ENCODE data around the gene CAAP1. TPM values are rescaled to one million over a fixed set of nuclear protein-coding genes. Genes with fewer than 3 reads are reported as not detected.

Gene CAAP1
- total RNA-seq, 6 experiments from 2014 or later: 9.3 to 22.8 (median 13.4) TPM

- Histone ChIP-seq H3K27ac (no peak overlapping the region), H3K27me3 (no peaks in the 10 kb centered on the region), H3K4me1 (peaks cover 0 to 16% (median 3%) of the 10 kb centered on the region in 4 donors), H3K4me3 (no peak overlapping the region), H3K9me3 (no peaks in the 10 kb centered on the region), H3K36me3 (peaks cover 0 to 9% (median 0%) of the 10 kb centered on the region in 4 donors)
- ATAC-seq: no peak
- DNase-seq: no peak
- intact Hi-C loops (cut with DNase I): no loop called here
- no peak for TF ChIP-seq CTCF (IDR thresholded peaks at IDR 0.05)
- TF ChIP-seq POLR2A (IDR thresholded peaks at IDR 0.05): no peak
Measured at GRCh38 chr9:26935847-26936246, 43.2 kb upstream of the CAAP1 start.

GRCh38 chr9:26928902-26929495 is 36.4 kb upstream of the CAAP1 start:
- WGBS (ENCODE audit: insufficient coverage, low coverage, low lambda C conversion rate, missing lambda C conversion rate): 94% methylated on average over 7 of the region's 8 CpGs
- Histone ChIP-seq H3K4me3 (no peak overlapping the region), H3K36me3 (peaks cover 0 to 43% (median 8%) of the 10 kb centered on the region in 4 donors), H3K27me3 (no peaks in the 10 kb centered on the region), H3K4me1 (no peaks in the 10 kb centered on the region), H3K27ac (no peak overlapping the region), H3K9me3 (no peaks in the 10 kb centered on the region)
- ATAC-seq: no peak
- TF ChIP-seq POLR2A (IDR thresholded peaks at IDR 0.05): no peak
- no peak for DNase-seq
- intact Hi-C loops (cut with DNase I): no loop called here

GRCh38 chr9:26925609-26926008 is 33.0 kb upstream of the CAAP1 start:
- 87% methylated on average over 4 of the region's 4 CpGs for whole genome bisulfite sequencing (ENCODE audit: insufficient coverage, low coverage, low lambda C conversion rate, missing lambda C conversion rate)
- H3K4me1 ChIP-seq: no peaks in the 10 kb centered on the region
- H3K4me3 ChIP-seq: no peak overlapping the region
- H3K27ac ChIP-seq: no peak overlapping the region
- H3K36me3 ChIP-seq: peaks cover 0 to 70% (median 12%) of the 10 kb centered on the region in 4 donors
- intact Hi-C loops (cut with DNase I): no loop called here
- no peaks in the 10 kb centered on the region for H3K9me3 ChIP-seq
- H3K27me3 ChIP-seq: no peaks in the 10 kb centered on the region
- ATAC-seq: no peak
- TF ChIP-seq CTCF (IDR thresholded peaks at IDR 0.05) (no peak), POLR2A (IDR thresholded peaks at IDR 0.05) (no peak)
- no peak for DNase-seq

GRCh38 chr9:26919698-26920097 is 27.1 kb upstream of the CAAP1 start:
- peaks cover 0 to 81% (median 20%) of the 10 kb centered on the region in 4 donors for H3K36me3 ChIP-seq
- ATAC-seq: no peak
- intact Hi-C loops (cut with DNase I): no loop called here

More at GRCh38 chr9:26919698-26920097, 27.1 kb upstream of the CAAP1 start:
- Histone ChIP-seq H3K4me3 (no peak overlapping the region), H3K4me1 (no peaks in the 10 kb centered on the region), H3K27ac (no peak overlapping the region), H3K9me3 (no peaks in the 10 kb centered on the region), H3K27me3 (no peaks in the 10 kb centered on the region)
- WGBS (ENCODE audit: insufficient coverage, low coverage, low lambda C conversion rate, missing lambda C conversion rate): 70% methylated on average over 1 of the region's 1 CpG
- no peak for DNase-seq
- no peak for TF ChIP-seq POLR2A (IDR thresholded peaks at IDR 0.05)
- no peak for TF ChIP-seq CTCF (IDR thresholded peaks at IDR 0.05)

Data from right lobe of liver (tissue), 6 donors.